Measurements from ENCODE around the gene NEU1.
"Not testable (repeated sequence)": the region's sequence is repeated elsewhere in the genome, so short reads cannot be mapped to it uniquely, and the experiment has no call there.

- TF ChIP-seq CTCF (conservative IDR thresholded peaks at IDR 0.05; ENCODE audit: low read length); EZH2phosphoT487 (IDR thresholded peaks at IDR 0.05; ENCODE audit: borderline replicate concordance, low read depth, low read length): not testable (repeated sequence)
Observed at GRCh38 chr6:31839779-31840126, 22.9 kb downstream of the NEU1 start.

Measured in OCI-LY7 (cell line).